ENCODE data around the gene MKRN3.

Gene MKRN3

GRCh38 chr15:23574742-23575141, 9.3 kb downstream of the MKRN3 start:
- no peak for DNase-seq
- H3K4me2 ChIP-seq (ENCODE audit: low read depth, low read length) = no peak overlapping the region
- no peaks in the 10 kb centered on the region for H3K36me3 ChIP-seq (replicated peaks; ENCODE audit: insufficient read depth, low read length)
- TF ChIP-seq CTCF (IDR thresholded peaks at IDR 0.05; ENCODE audit: low read length) (no peak), EZH2phosphoT487 (IDR thresholded peaks at IDR 0.05; ENCODE audit: low read length) (no peak), EZH2 (optimal IDR thresholded peaks at IDR 0.05; ENCODE audit: low read depth, low read length) (no peak)
- H2AFZ ChIP-seq (ENCODE audit: low read length) = no peak overlapping the region
- no peaks in the 10 kb centered on the region for H3K4me1 ChIP-seq (ENCODE audit: low read length)
- no peaks in the 10 kb centered on the region for H3K79me2 ChIP-seq (ENCODE audit: low read length)
- no peaks in the 10 kb centered on the region for H3K9me2 ChIP-seq (replicated peaks; ENCODE audit: insufficient read depth, low read length)
- no peaks in the 10 kb centered on the region for H3K9me3 ChIP-seq (replicated peaks; ENCODE audit: insufficient read depth, low read length)
- H3F3A ChIP-seq (ENCODE audit: insufficient read depth, low read length) = no peaks in the 10 kb centered on the region
- H4K20me1 ChIP-seq (ENCODE audit: insufficient read depth, low read length) = no peaks in the 10 kb centered on the region
- H3K27me3 ChIP-seq (replicated peaks; ENCODE audit: insufficient read depth, low read length) = no peaks in the 10 kb centered on the region
- H3K9ac ChIP-seq (ENCODE audit: low read length) = no peak overlapping the region
- no peak overlapping the region for H3K27ac ChIP-seq (ENCODE audit: low read length)
- H3K4me3 ChIP-seq (ENCODE audit: low read length) = no peak overlapping the region

- H3K79me2 ChIP-seq (ENCODE audit: low read length) = no peaks in the 10 kb centered on the region
- H3K9me3 ChIP-seq (replicated peaks; ENCODE audit: insufficient read depth, low read length) = no peaks in the 10 kb centered on the region
- H3K4me2 ChIP-seq (ENCODE audit: low read depth, low read length) = no peak overlapping the region
- no peaks in the 10 kb centered on the region for H3K36me3 ChIP-seq (replicated peaks; ENCODE audit: insufficient read depth, low read length)
- H2AFZ ChIP-seq (ENCODE audit: low read length) = no peak overlapping the region
- H3K27ac ChIP-seq (ENCODE audit: low read length) = no peak overlapping the region
- no peak overlapping the region for H3K4me3 ChIP-seq (ENCODE audit: low read length)
- H3K4me1 ChIP-seq (ENCODE audit: low read length) = no peaks in the 10 kb centered on the region
- H3K9me2 ChIP-seq (replicated peaks; ENCODE audit: insufficient read depth, low read length) = no peaks in the 10 kb centered on the region
- H3F3A ChIP-seq (ENCODE audit: insufficient read depth, low read length) = no peaks in the 10 kb centered on the region
- H4K20me1 ChIP-seq (ENCODE audit: insufficient read depth, low read length) = no peaks in the 10 kb centered on the region
- DNase-seq = no peak
- no peak for TF ChIP-seq EZH2 (optimal IDR thresholded peaks at IDR 0.05; ENCODE audit: low read depth, low read length)
- no peak for TF ChIP-seq CTCF (IDR thresholded peaks at IDR 0.05; ENCODE audit: low read length)
- no peak for TF ChIP-seq EZH2phosphoT487 (IDR thresholded peaks at IDR 0.05; ENCODE audit: low read length)
- H3K9ac ChIP-seq (ENCODE audit: low read length) = no peak overlapping the region
- H3K27me3 ChIP-seq (replicated peaks; ENCODE audit: insufficient read depth, low read length) = no peaks in the 10 kb centered on the region
Observed at GRCh38 chr15:23576061-23576460, 10.6 kb downstream of the MKRN3 start.

GRCh38 chr15:23578521-23579150, 13.2 kb downstream of the MKRN3 start:
- no peak for TF ChIP-seq EZH2 (optimal IDR thresholded peaks at IDR 0.05; ENCODE audit: low read depth, low read length)
- no peak for TF ChIP-seq CTCF (IDR thresholded peaks at IDR 0.05; ENCODE audit: low read length)
- TF ChIP-seq EZH2phosphoT487 (IDR thresholded peaks at IDR 0.05; ENCODE audit: low read length) = no peak
- Histone ChIP-seq H3K27ac (ENCODE audit: low read length) (no peak overlapping the region), H3K9me2 (replicated peaks; ENCODE audit: insufficient read depth, low read length) (no peaks in the 10 kb centered on the region), H4K20me1 (ENCODE audit: insufficient read depth, low read length) (no peaks in the 10 kb centered on the region), H3K27me3 (replicated peaks; ENCODE audit: insufficient read depth, low read length) (no peaks in the 10 kb centered on the region), H3K4me1 (ENCODE audit: low read length) (no peaks in the 10 kb centered on the region), H3K36me3 (replicated peaks; ENCODE audit: insufficient read depth, low read length) (no peaks in the 10 kb centered on the region), H3K79me2 (ENCODE audit: low read length) (no peaks in the 10 kb centered on the region), H3K9ac (ENCODE audit: low read length) (no peak overlapping the region), H2AFZ (ENCODE audit: low read length) (no peak overlapping the region), H3K9me3 (replicated peaks; ENCODE audit: insufficient read depth, low read length) (no peaks in the 10 kb centered on the region), H3K4me2 (ENCODE audit: low read depth, low read length) (no peak overlapping the region), H3F3A (ENCODE audit: insufficient read depth, low read length) (no peaks in the 10 kb centered on the region), H3K4me3 (ENCODE audit: low read length) (no peak overlapping the region)
- DNase-seq = no peak

Measured in MM.1S (cell line).